NOMO-1 (cell line): ENCODE measurements around the gene C1QTNF8.
"Not testable (repeated sequence)": the region's sequence is repeated elsewhere in the genome, so short reads cannot be mapped to it uniquely, and the experiment has no call there.

ENCODE experiments used
- DNase-seq, 2 experiments: peaks; one replicate each; lab custom pipeline; 2025; ENCODE audit not compliant: unreplicated experiment in 2 of 2; lab: John Stamatoyannopoulos, UW

C1QTNF8 gene

DNA sequence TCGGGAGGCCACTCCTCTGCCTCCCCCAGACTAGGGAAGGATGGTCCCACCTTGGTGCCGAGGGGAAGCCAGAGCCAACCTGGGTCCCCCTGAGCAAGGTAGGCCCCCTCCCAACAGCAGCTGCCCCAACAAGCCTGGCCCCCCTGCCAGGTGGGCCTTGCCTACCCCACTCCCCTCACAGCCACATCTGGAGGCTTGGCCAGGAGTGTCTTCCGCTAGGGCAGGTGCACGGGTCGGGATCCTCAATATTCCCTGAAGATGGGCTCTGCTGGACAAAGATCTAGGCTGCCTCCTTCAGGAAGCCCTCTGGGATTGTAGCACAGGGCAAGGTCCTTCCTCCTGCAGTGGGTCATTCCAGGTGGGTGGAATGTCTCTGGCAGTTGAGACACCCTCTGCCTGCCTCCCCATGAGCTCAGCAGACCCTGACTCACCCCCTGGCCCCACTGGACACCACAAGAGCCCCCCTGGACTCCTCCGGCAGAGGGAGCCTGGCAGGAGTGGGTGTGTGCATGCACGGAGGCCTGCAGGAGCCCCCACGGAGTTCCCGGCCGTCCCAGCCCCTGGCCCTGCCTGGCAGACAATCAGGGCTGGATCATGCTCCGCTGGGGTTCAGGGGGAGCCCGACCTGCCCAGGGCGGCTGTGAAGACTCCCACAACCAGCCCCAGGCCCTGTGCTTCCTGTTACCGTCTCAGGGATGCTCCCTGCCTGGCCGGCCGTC lies 435 bp downstream of the C1QTNF8 start:
- DNase-seq, result no peak

GRCh38 chr16:1094601-1095449 lies 1.2 kb downstream of the C1QTNF8 start:
- DNase-seq, result no peak

GRCh38 chr16:1094124-1094479 lies 1.9 kb downstream of the C1QTNF8 start:
- DNase-seq, result no peak

GRCh38 chr16:1093284-1094123 lies 2.5 kb downstream of the C1QTNF8 start:
- no peak for DNase-seq

GRCh38 chr16:1092685-1093283 lies 3.3 kb downstream of the C1QTNF8 start:
- DNase-seq, result not testable (repeated sequence)

- DNase-seq, result no peak
Measured at GRCh38 chr16:1091992-1092552, 4.0 kb downstream of the C1QTNF8 start.

DNA sequence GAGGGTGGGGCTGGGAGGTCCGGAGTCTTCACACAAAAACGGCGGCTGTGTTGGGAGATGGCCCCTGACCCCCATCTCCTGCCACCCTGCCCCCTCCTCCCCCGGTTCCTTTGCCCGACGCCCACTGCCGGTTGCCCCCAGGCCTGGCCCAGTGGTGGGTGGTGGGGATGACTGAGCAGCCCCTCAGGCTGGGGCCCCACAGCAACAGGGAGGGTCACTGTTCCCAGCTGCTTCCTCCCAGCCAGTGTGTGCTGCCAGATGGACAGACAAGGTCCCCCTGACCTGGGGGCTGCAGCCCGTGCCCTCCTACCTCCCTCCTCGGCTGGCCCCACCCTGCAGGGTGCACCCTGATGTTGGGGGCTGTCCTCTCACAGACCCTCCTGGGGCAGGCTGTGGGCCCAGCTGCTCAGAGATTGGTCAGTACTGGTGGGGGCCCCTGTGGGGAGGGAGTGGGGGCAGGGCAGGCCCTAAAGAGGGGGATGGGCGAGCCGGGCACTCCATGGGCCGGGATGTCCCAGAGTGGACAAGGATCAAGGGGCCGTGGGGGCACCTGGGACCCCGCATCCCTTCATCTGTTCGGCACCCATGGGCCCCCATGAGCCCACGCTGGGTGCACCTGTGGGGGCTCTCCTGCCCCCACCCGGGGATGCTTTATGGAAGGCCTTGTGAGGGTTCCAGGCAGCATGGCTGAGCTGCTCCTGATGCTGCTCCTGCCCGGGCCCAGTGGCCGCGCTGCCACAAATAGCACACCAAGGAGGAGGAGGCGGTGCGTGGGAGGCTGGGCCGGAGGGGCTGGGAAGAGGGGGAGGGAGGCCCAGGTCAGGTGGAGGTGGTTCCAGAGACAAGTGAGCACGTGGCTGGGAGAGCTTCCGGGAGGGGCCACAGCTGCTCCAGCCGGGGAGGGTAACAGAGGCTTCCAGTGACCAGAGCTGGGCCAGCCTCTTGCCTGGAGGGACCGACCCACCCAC lies 5.1 kb downstream of the C1QTNF8 start:
- DNase-seq, result no peak

DNA sequence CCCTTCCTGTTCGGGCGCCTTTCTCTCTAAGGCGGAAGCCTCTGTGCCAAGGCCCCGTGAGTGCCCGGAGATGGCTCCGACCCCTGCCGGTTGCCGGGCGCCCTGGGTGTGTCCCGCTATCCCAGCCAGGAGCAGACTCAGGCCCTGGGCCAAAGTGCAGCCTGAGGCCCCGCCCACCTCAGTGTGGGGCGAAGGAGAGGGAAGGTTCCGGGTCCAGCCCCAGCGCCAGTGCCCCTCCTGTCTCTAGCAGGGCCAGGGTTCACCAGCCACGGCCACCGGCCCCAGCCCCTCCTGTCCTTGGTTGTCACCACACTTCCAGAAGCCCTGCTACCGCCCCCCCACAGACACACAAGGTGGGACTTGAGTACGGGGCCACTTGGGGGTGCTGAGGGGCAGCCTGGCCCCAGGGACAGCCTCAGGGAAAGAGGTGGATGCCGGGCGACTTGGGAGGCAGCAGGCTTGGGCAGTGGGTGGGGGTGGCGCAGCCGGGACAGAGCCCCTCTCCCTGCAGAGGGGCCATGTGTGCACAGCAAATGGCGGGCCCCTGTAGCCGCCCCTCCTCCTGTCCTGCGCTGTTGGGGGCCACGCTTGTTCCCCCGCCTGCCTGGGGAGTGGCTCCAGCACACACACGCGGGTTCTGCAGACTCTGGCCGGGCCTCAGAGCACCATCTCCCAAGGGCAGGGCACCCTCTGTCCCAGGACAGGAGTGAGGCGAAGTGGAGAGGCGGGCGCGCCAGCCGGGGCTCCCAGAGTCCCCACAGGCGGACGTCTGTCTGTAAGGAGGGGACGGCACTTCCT lies 6.0 kb downstream of the C1QTNF8 start:
- no peak for DNase-seq

DNA sequence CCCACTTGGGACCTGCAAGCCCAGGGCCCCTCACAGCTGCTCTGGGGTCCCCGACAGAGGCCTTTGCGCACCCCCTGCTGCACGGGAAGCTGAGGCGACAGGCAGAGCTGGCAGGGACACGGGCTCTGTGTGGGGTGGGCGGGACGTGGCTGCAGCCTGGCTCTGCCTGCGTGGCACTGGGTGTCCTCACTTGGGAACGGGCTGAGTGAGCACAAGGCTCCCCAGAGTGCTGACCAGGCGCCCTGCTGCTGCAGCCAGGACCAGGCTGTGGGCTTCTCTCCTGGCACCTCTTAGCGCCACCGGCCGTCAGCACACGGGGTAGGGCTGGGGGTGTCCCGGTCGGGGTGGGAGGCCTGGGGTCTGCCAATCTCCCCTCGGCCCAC lies 6.6 kb downstream of the C1QTNF8 start:
- no peak for DNase-seq

GRCh38 chr16:1088295-1089170 lies 7.5 kb downstream of the C1QTNF8 start:
- no peak for DNase-seq

DNA sequence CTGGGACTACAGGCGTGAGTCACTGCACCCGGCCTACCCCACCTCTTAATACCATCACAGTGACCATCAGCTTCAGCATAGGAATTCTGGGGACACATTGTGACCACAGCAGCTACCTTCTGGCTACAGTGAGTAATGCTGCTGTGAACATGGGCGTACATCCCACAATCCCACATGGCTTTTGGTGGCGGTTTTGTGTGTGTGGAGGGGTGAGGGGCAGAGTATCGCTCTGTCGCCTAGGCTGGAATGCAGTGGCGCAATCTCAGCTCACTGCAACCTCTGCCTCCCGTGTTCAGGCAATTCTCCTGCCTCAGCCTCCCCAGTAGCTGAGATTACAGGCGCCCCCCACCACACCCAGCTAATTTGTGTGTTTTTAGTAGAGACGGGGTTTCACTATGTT lies 9.6 kb downstream of the C1QTNF8 start:
- DNase-seq, result not testable (repeated sequence)

DNA sequence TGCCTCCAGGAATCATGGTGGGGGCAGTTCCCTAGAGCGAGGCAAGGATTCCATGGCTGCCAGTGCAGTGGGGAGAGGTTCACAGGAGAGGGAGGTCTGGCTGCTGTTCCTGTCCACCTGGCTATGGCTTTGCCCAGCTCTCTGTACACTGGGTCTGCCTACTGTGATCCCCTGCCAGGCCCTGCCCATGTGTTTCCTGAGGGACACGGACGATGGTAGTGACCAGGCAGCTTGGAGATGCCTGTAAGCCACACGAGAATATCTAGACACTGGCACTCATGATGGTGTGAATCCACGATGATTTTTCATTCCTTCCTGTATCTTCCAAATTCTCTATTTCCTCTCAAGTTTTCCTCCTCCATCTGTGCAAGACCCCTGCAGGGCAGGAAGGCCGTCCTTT lies 11.1 kb downstream of the C1QTNF8 start:
- no peak for DNase-seq

- DNase-seq, result no peak
Measured at GRCh38 chr16:1082952-1083675, 12.9 kb downstream of the C1QTNF8 start.

GRCh38 chr16:1082266-1082951 lies 13.6 kb downstream of the C1QTNF8 start:
- no peak for DNase-seq

DNA sequence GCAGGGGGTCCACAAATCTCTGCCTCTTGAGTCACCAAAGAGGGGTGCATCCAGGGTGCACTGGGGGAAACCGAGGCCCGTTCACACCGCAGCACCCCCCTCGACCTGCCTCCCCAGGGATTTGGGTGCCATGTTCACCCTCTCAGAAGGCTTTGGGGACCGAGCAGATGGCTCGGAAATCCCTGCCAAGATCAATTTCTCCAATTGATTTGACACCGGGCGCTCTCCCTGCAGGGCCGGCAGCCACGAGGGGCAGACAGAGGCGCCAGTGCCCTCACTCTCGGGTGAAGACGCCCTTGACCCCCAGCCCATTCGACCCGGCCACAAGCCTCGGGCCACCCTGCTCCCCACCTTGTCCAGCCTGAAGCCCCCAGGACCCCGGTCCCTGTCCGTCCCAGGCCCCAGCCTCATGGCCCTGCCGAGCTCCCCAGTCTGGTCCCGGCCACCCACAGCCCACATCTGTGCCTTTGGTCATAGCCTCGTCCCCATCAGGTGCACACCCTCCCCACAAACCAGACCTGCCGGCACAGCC lies 14.2 kb downstream of the C1QTNF8 start:
- no peak for DNase-seq
